H9 (cell line): ENCODE data around the gene CENPP. TPM values are rescaled to one million over a fixed set of nuclear protein-coding genes. Genes with fewer than 3 reads are reported as not detected.

Experiments
- DNase-seq: peaks from one replicate; pipeline ENCODE4 v3.0.0-alpha.2; 2017
- H2AFZ ChIP-seq: one replicate; pipeline ENCODE4 v1.6.1; 2013; ENCODE audit warnings: mild to moderate bottlenecking, low read length, control low read depth, moderate library complexity
- H2AK5ac ChIP-seq: 2 replicates; pipeline ENCODE4 v1.6.1; 2013; ENCODE audit warnings: low read length, control low read depth, mixed read lengths; ENCODE audit not compliant: insufficient read length
- H2BK120ac ChIP-seq: one replicate; pipeline ENCODE4 v1.6.1; 2013; ENCODE audit warnings: low read depth, mild to moderate bottlenecking, low read length, control low read depth, inconsistent platforms; ENCODE audit not compliant: poor library complexity, severe bottlenecking
- H2BK12ac ChIP-seq: 2 replicates; pipeline ENCODE4 v1.6.1; 2013; ENCODE audit warnings: low read length, control low read depth, mixed read lengths, low read depth; ENCODE audit not compliant: insufficient read length
- H2BK15ac ChIP-seq: 2 replicates; pipeline ENCODE4 v1.6.1; 2013; ENCODE audit warnings: low read depth, low read length, control low read depth
- H2BK20ac ChIP-seq: one replicate; pipeline ENCODE4 v1.6.1; 2013; ENCODE audit warnings: low read depth, mild to moderate bottlenecking, low read length, control low read depth, inconsistent platforms; ENCODE audit not compliant: poor library complexity, severe bottlenecking
- H2BK5ac ChIP-seq: 2 replicates; pipeline ENCODE4 v1.6.1; 2013; ENCODE audit warnings: low read length, control low read depth, mixed read lengths; ENCODE audit not compliant: insufficient read length
- H3K14ac ChIP-seq: 2 replicates; pipeline ENCODE4 v1.6.1; 2013; ENCODE audit warnings: low read length, control low read depth; ENCODE audit not compliant: insufficient read depth
- H3K18ac ChIP-seq: 2 replicates; pipeline ENCODE4 v1.6.1; 2013; ENCODE audit warnings: low read depth, mild to moderate bottlenecking, mixed read lengths, low read length, control low read depth; ENCODE audit not compliant: insufficient read length
- H3K23ac ChIP-seq: 2 replicates; pipeline ENCODE4 v1.6.1; 2013; ENCODE audit warnings: low read length, control low read depth, mixed read lengths, low read depth; ENCODE audit not compliant: insufficient read length
- H3K23me2 ChIP-seq: 2 replicates; pipeline ENCODE4 v1.6.1; 2013; ENCODE audit warnings: low read depth, mild to moderate bottlenecking, mixed read lengths, low read length, control low read depth; ENCODE audit not compliant: insufficient read length, poor library complexity, severe bottlenecking
- H3K27ac ChIP-seq: 2 replicates; pipeline ENCODE4 v1.5.1; 2013; ENCODE audit warnings: low read length, control low read depth, mixed read lengths, low read depth; ENCODE audit not compliant: insufficient read length
- H3K27me3 ChIP-seq: 2 replicates; pipeline ENCODE4 v1.6.1; 2013; ENCODE audit warnings: low read length, control low read depth, inconsistent platforms; ENCODE audit not compliant: insufficient read depth
- H3K4ac ChIP-seq: 2 replicates; pipeline ENCODE4 v1.6.1; 2013; ENCODE audit warnings: low read depth, mild to moderate bottlenecking, control low read depth, inconsistent platforms, low read length, moderate library complexity
- H3K4me1 ChIP-seq: 2 replicates; pipeline ENCODE4 v1.6.1; 2013; ENCODE audit warnings: low read length, control low read depth, inconsistent platforms; ENCODE audit not compliant: insufficient read depth
- H3K4me2 ChIP-seq: 2 replicates; pipeline ENCODE4 v1.6.1; 2013; ENCODE audit warnings: low read length, control low read depth, mixed read lengths; ENCODE audit not compliant: insufficient read length, insufficient read depth
- H3K56ac ChIP-seq: 2 replicates; pipeline ENCODE4 v1.6.1; 2013; ENCODE audit warnings: low read depth, mild to moderate bottlenecking, mixed read lengths, low read length, control low read depth; ENCODE audit not compliant: insufficient read length
- H3K79me1 ChIP-seq: 2 replicates; pipeline ENCODE4 v1.6.1; 2013; ENCODE audit warnings: low read depth, mild to moderate bottlenecking, moderate library complexity, low read length, control low read depth, inconsistent platforms; ENCODE audit not compliant: insufficient read depth, poor library complexity, severe bottlenecking
- H3K79me2 ChIP-seq: 2 replicates; pipeline ENCODE4 v1.6.1; 2013; ENCODE audit warnings: low read length, control low read depth, inconsistent platforms; ENCODE audit not compliant: insufficient read depth
- H3K9ac ChIP-seq: 2 replicates; pipeline ENCODE4 v1.6.1; 2013; ENCODE audit warnings: low read length, control low read depth, mixed read lengths; ENCODE audit not compliant: insufficient read length; ENCODE audit errors: extremely low read depth
- H3K9me3 ChIP-seq: one replicate; pipeline ENCODE4 v1.6.1; 2013; ENCODE audit warnings: low read depth, low read length, inconsistent platforms; ENCODE audit not compliant: control insufficient read depth
- H3T11ph ChIP-seq: one replicate; pipeline ENCODE4 v1.6.1; 2013; ENCODE audit warnings: mild to moderate bottlenecking, low read length, control low read depth, inconsistent platforms
- H4K20me1 ChIP-seq: one replicate; pipeline ENCODE4 v1.6.1; 2013; ENCODE audit not compliant: control insufficient read depth, insufficient read length, insufficient read depth
- H4K5ac ChIP-seq: 2 replicates; pipeline ENCODE4 v1.6.1; 2013; ENCODE audit warnings: low read depth, mild to moderate bottlenecking, mixed read lengths, low read length, control low read depth; ENCODE audit not compliant: insufficient read length
- H4K8ac ChIP-seq: replicated peaks from 2 replicates; pipeline ENCODE4 v1.6.1; 2013; ENCODE audit warnings: low read length, control low read depth, mixed read lengths, low read depth; ENCODE audit not compliant: insufficient read length
- H4K91ac ChIP-seq: 2 replicates; pipeline ENCODE4 v1.6.1; 2013; ENCODE audit warnings: low read depth, mild to moderate bottlenecking, moderate library complexity, mixed read lengths, low read length, control low read depth; ENCODE audit not compliant: insufficient read length
- H3K27ac Mint-ChIP-seq, 3 experiments: 2 replicates in 2 of 3; 3 replicates in 1 of 3; pipeline ENCODE4 v1.8.0; 2020 to 2021; ENCODE audit warnings: mixed read lengths in 3 of 3, mild to moderate bottlenecking in 1 of 3, moderate library complexity in 1 of 3
- H3K27me3 Mint-ChIP-seq: 2 replicates; pipeline ENCODE4 v1.8.0; 2021; ENCODE audit warnings: low read depth, mild to moderate bottlenecking, moderate library complexity, mixed read lengths
- H3K36me3 Mint-ChIP-seq, 3 experiments: 2 replicates in 2 of 3; 3 replicates in 1 of 3; pipeline ENCODE4 v1.8.0; 2020 to 2021; ENCODE audit warnings: low read depth in 3 of 3, mixed read lengths in 3 of 3; ENCODE audit not compliant: insufficient read depth in 1 of 3
- H3K4me1 Mint-ChIP-seq, 2 experiments: 2 replicates each; pipeline ENCODE4 v1.8.0; 2020; ENCODE audit warnings: mixed read lengths in 2 of 2
- H3K4me3 Mint-ChIP-seq, 2 experiments: 2 replicates in 1 of 2; 3 replicates in 1 of 2; pipeline ENCODE4 v1.8.0; 2020 to 2021; ENCODE audit warnings: mild to moderate bottlenecking in 2 of 2, mixed read lengths in 2 of 2, moderate library complexity in 1 of 2
- H3K9me3 Mint-ChIP-seq, 2 experiments: 2 replicates in 1 of 2; 3 replicates in 1 of 2; pipeline ENCODE4 v1.8.0; 2020; ENCODE audit warnings: mild to moderate bottlenecking in 2 of 2, mixed read lengths in 2 of 2, moderate library complexity in 1 of 2
- CTCF ChIP-seq: fragments of 200-600 bp; sonication (generic); conservative IDR thresholded peaks from 3 replicates; pipeline ENCODE4 v1.8.0; 2021; ENCODE audit warnings: antibody characterized with exemption, mild to moderate bottlenecking
- WGBS: extraction: QIAGEN DNeasy Blood & Tissue Kit; methylation state at CpG from one replicate; pipeline ENCODE4 v1.1.7; 2013; ENCODE audit warnings: missing lambda C conversion rate, low lambda C conversion rate, mixed read lengths; ENCODE audit not compliant: insufficient read length; ENCODE audit errors: extremely low coverage; 5-methylcytosine and 5-hydroxymethylcytosine counted together
- total RNA-seq: library from RNA; stranded (reverse); gene quantifications from 2 replicates; pipeline ENCODE4 v1.2.1, GENCODE V29; 2021

CENPP gene
- total RNA-seq, 1 experiment from 2014 or later, result 9.1 TPM

- Histone ChIP-seq H3K9ac (no peak overlapping the region), H2BK120ac (no peak overlapping the region), H2BK12ac (no peak overlapping the region), H3K79me1 (no peaks in the 10 kb centered on the region), H3K4me1 (no peaks in the 10 kb centered on the region), H3K27ac (no peak overlapping the region), H3K4me2 (no peak overlapping the region), H2BK15ac (no peak overlapping the region), H2BK20ac (no peak overlapping the region), H4K5ac (no peak overlapping the region), H3K23me2 (no peaks in the 10 kb centered on the region), H2BK5ac (no peak overlapping the region), H4K8ac (no peak overlapping the region), H2AK5ac (no peak overlapping the region), H4K91ac (no peak overlapping the region), H3K27me3 (no peaks in the 10 kb centered on the region), H3K9me3 (no peaks in the 10 kb centered on the region), H4K20me1 (no peaks in the 10 kb centered on the region), H3K14ac (no peak overlapping the region), H3T11ph (no peak overlapping the region), H3K4ac (no peak overlapping the region), H2AFZ (no peak overlapping the region), H3K23ac (no peak overlapping the region), H3K79me2 (no peaks in the 10 kb centered on the region), H3K56ac (no peak overlapping the region), H3K18ac (no peak overlapping the region)
- Mint-ChIP-seq H3K4me3 (no peak overlapping the region), H3K4me1 (no peaks in the 10 kb centered on the region), H3K9me3 (no peaks in the 10 kb centered on the region), H3K27me3 (no peaks in the 10 kb centered on the region), H3K27ac (no peak overlapping the region; a peak in 1 of 7 replicates), H3K36me3 (no peaks in the 10 kb centered on the region)
- no CpG with 5 or more reads among the region's 1 CpG for WGBS
- TF ChIP-seq CTCF, result no peak
- no peak for DNase-seq
These were observed 88.8 kb downstream of the CENPP start for GRCh38 chr9:92414566-92414965.
